H1 (cell line): ENCODE results near the gene TEKT3. TPM values are rescaled to one million over a fixed set of nuclear protein-coding genes. Genes with fewer than 3 reads are reported as not detected.

Experiments used
- CTCF ChIA-PET: fragments of 300-600 bp; sonication (Branson Sonifier 250); formaldehyde crosslinking; loops from one replicate; lab custom pipeline; 2021; ENCODE audit not compliant: partially characterized antibody; lab: Charles Lee
- POLR2A ChIA-PET: fragments of 300-600 bp; sonication (Branson Sonifier 250); formaldehyde crosslinking; loops from one replicate; lab custom pipeline; 2021; ENCODE audit warnings: inconsistent platforms; ENCODE audit not compliant: partially characterized antibody; lab: Charles Lee
- DNase-seq, 2 experiments: peaks; one replicate each; pipeline versions ENCODE4 v3.0.0 to v3.0.0-alpha.2; 2010 to 2022; ENCODE audit warnings: low spot score in 2 of 2, low read depth in 1 of 2, mixed read lengths in 1 of 2
- FAIRE-seq: peaks from 2 replicates; lab custom pipeline; 2011; peaks lifted over from hg19 to GRCh38; lab: Jason Lieb, UNC
- H2AFZ ChIP-seq: 2 replicates; pipeline ENCODE4 v1.8.1; 2012; ENCODE audit warnings: low read length, inconsistent platforms
- H2AK5ac ChIP-seq: 2 replicates; pipeline ENCODE4 v1.6.1; 2013; ENCODE audit warnings: low read depth, low read length
- H2BK120ac ChIP-seq: replicated peaks from 2 replicates; pipeline ENCODE3; 2013; ENCODE audit warnings: low read depth, low read length, inconsistent platforms
- H2BK12ac ChIP-seq: 2 replicates; pipeline ENCODE4 v1.6.1; 2013; ENCODE audit warnings: low read depth, low read length
- H2BK15ac ChIP-seq: 2 replicates; pipeline ENCODE4 v1.6.1; 2013; ENCODE audit warnings: low read length
- H2BK20ac ChIP-seq: 2 replicates; pipeline ENCODE4 v1.6.1; 2013; ENCODE audit warnings: low read length
- H2BK5ac ChIP-seq: 2 replicates; pipeline ENCODE4 v1.6.1; 2013; ENCODE audit warnings: low read depth, low read length
- H3K14ac ChIP-seq: 2 replicates; pipeline ENCODE4 v1.6.1; 2013; ENCODE audit warnings: inconsistent platforms; ENCODE audit not compliant: insufficient read length
- H3K18ac ChIP-seq: 2 replicates; pipeline ENCODE4 v1.6.1; 2013; ENCODE audit warnings: low read length; ENCODE audit errors: extremely low read depth
- H3K23ac ChIP-seq: 2 replicates; pipeline ENCODE4 v1.6.1; 2013; ENCODE audit warnings: inconsistent platforms; ENCODE audit not compliant: insufficient read length
- H3K23me2 ChIP-seq: 2 replicates; pipeline ENCODE4 v1.6.1; 2013; ENCODE audit warnings: low read depth, low read length
- H3K27ac ChIP-seq: 2 replicates; pipeline ENCODE4 v1.6.1; 2011; ENCODE audit warnings: low read depth, low read length, inconsistent platforms
- H3K27me3 ChIP-seq, 4 experiments: replicated peaks in 1 of 4; 1 replicate in 1 of 4; 2 replicates in 3 of 4; pipeline versions ENCODE4 v1.6.1 to v1.8.1; 2011 to 2013; ENCODE audit warnings: low read length in 3 of 4, mild to moderate bottlenecking in 3 of 4, inconsistent platforms in 2 of 4, mixed read lengths in 2 of 4, moderate library complexity in 1 of 4; ENCODE audit not compliant: control insufficient read depth in 3 of 4, insufficient read depth in 3 of 4; ENCODE audit errors: extremely low read depth in 1 of 4
- H3K36me3 ChIP-seq, 4 experiments: 2 replicates each; pipeline versions ENCODE4 v1.6.1 to v1.8.1; 2011 to 2013; ENCODE audit warnings: mild to moderate bottlenecking in 4 of 4, low read length in 3 of 4, moderate library complexity in 2 of 4, control low read depth in 1 of 4, inconsistent platforms in 1 of 4; ENCODE audit not compliant: insufficient read depth in 4 of 4, control insufficient read depth in 2 of 4
- H3K4ac ChIP-seq: replicated peaks from 2 replicates; pipeline ENCODE3; 2013; ENCODE audit warnings: low read length, low read depth, mixed read lengths, inconsistent platforms; ENCODE audit not compliant: insufficient read length
- H3K4me1 ChIP-seq, 4 experiments: replicated peaks in 1 of 4; 1 replicate in 1 of 4; 2 replicates in 3 of 4; pipeline versions ENCODE4 v1.6.1 to v1.8.1; 2011 to 2013; ENCODE audit warnings: low read length in 3 of 4, inconsistent platforms in 2 of 4, mixed read lengths in 1 of 4; ENCODE audit not compliant: insufficient read depth in 4 of 4, control insufficient read depth in 3 of 4
- H3K4me2 ChIP-seq, 2 experiments: 2 replicates each; pipeline versions ENCODE4 v1.6.1 to v1.8.1; 2011 to 2013; ENCODE audit warnings: low read depth in 2 of 2, low read length in 2 of 2, control low read depth in 1 of 2, inconsistent platforms in 1 of 2, mild to moderate bottlenecking in 1 of 2; ENCODE audit not compliant: insufficient read depth in 1 of 2
- H3K4me3 ChIP-seq, 4 experiments: fragments of 200-600, 300-600 bp in 1 of 4; sonication (generic), shearing (Covaris generic), sonication (Bioruptor Twin) in 1 of 4; 2 replicates each; pipeline versions ENCODE4 v1.5.1 to v1.8.1; 2011 to 2016; ENCODE audit warnings: low read length in 4 of 4, low read depth in 3 of 4, control low read depth in 2 of 4, inconsistent platforms in 2 of 4, mild to moderate bottlenecking in 2 of 4, mixed read lengths in 1 of 4, moderate library complexity in 1 of 4; ENCODE audit not compliant: insufficient read depth in 2 of 4; ENCODE audit errors: extremely low read depth in 1 of 4
- H3K56ac ChIP-seq: replicated peaks from 2 replicates; pipeline ENCODE3; 2013; ENCODE audit warnings: low read depth, mild to moderate bottlenecking, mixed read lengths, low read length, inconsistent platforms; ENCODE audit not compliant: insufficient read length
- H3K79me1 ChIP-seq: 2 replicates; pipeline ENCODE4 v1.6.1; 2013; ENCODE audit warnings: low read depth, low read length, control low read depth
- H3K79me2 ChIP-seq, 2 experiments: 2 replicates each; pipeline versions ENCODE4 v1.6.1 to v1.8.1; 2012 to 2013; ENCODE audit warnings: low read length in 2 of 2, mild to moderate bottlenecking in 2 of 2, inconsistent platforms in 1 of 2; ENCODE audit not compliant: insufficient read depth in 2 of 2, control insufficient read depth in 1 of 2
- H3K9ac ChIP-seq, 4 experiments: replicated peaks in 1 of 4; 1 replicate in 1 of 4; 2 replicates in 3 of 4; pipeline versions ENCODE4 v1.6.1 to v1.8.1; 2011 to 2013; ENCODE audit warnings: low read depth in 3 of 4, low read length in 3 of 4, control low read depth in 2 of 4, mild to moderate bottlenecking in 2 of 4, moderate library complexity in 2 of 4, inconsistent platforms in 1 of 4; ENCODE audit errors: extremely low read depth in 1 of 4
- H3K9me3 ChIP-seq, 2 experiments: 2 replicates each; pipeline versions ENCODE4 v1.6.1 to v1.8.1; 2012 to 2013; ENCODE audit warnings: mild to moderate bottlenecking in 2 of 2, moderate library complexity in 2 of 2, control low read depth in 1 of 2, inconsistent platforms in 1 of 2, low read depth in 1 of 2, low read length in 1 of 2, mixed read lengths in 1 of 2; ENCODE audit not compliant: insufficient read depth in 2 of 2
- H4K20me1 ChIP-seq, 2 experiments: replicated peaks in 1 of 2; 2 replicates each; pipeline versions ENCODE3 to v1.8.1; 2011 to 2013; ENCODE audit warnings: inconsistent platforms in 2 of 2, low read length in 2 of 2, mild to moderate bottlenecking in 1 of 2; ENCODE audit not compliant: insufficient read depth in 2 of 2, control insufficient read depth in 1 of 2
- H4K5ac ChIP-seq: 2 replicates; pipeline ENCODE4 v1.6.1; 2013; ENCODE audit warnings: low read length, low read depth, mixed read lengths, inconsistent platforms; ENCODE audit not compliant: insufficient read length
- H4K8ac ChIP-seq: 2 replicates; pipeline ENCODE4 v1.8.0; 2013; ENCODE audit warnings: mild to moderate bottlenecking, moderate library complexity, low read length, inconsistent platforms; ENCODE audit not compliant: insufficient read depth; ENCODE audit errors: extremely low read depth
- H4K91ac ChIP-seq: replicated peaks from 2 replicates; pipeline ENCODE3; 2013; ENCODE audit warnings: low read length, mixed read lengths, inconsistent platforms; ENCODE audit not compliant: insufficient read length
- CTBP2 ChIP-seq: IDR thresholded peaks from 2 replicates; pipeline ENCODE4 v1.7.0; 2011; ENCODE audit warnings: borderline replicate concordance, mild to moderate bottlenecking, moderate library complexity, mixed read lengths, low read length; ENCODE audit not compliant: insufficient read depth, insufficient read length
- GTF2F1 ChIP-seq: IDR thresholded peaks from 2 replicates; pipeline ENCODE4 v1.6.1; 2012; ENCODE audit warnings: low read depth, low read length, improper control_type of control experiment, borderline replicate concordance
- KDM4A ChIP-seq: IDR thresholded peaks from one replicate; pipeline ENCODE4 v1.7.1; 2012; ENCODE audit warnings: low read depth, mild to moderate bottlenecking, moderate library complexity, low read length, inconsistent platforms; ENCODE audit not compliant: severe bottlenecking
- SRF ChIP-seq: IDR thresholded peaks from 2 replicates; pipeline ENCODE4 v1.6.1; 2011; ENCODE audit warnings: mild to moderate bottlenecking, low read depth, low read length, moderate library complexity
- SUZ12 ChIP-seq: fragments of 200-600 bp; sonication (generic); IDR thresholded peaks from 2 replicates; pipeline ENCODE4 v1.6.1; 2012; ENCODE audit warnings: mild to moderate bottlenecking, inconsistent platforms, low read length, moderate library complexity, mixed read lengths
- TAF1 ChIP-seq: IDR thresholded peaks from 2 replicates; pipeline ENCODE4 v1.6.1; 2011; ENCODE audit warnings: mild to moderate bottlenecking, low read depth, low read length
- WGBS, 2 experiments: shearing (Covaris generic) in 1 of 2; methylation state at CpG; one replicate each; pipeline versions ENCODE4 v1.1.6 to v1.1.7; 2013 to 2015; ENCODE audit warnings: low lambda C conversion rate in 2 of 2, mixed read lengths in 2 of 2, inconsistent platforms in 1 of 2, low coverage in 1 of 2, missing lambda C conversion rate in 1 of 2; ENCODE audit not compliant: insufficient replicate concordance in 2 of 2, insufficient coverage in 1 of 2, insufficient read length in 1 of 2; ENCODE audit errors: extremely low coverage in 1 of 2, missing lambda C conversion rate in 1 of 2; 5-methylcytosine and 5-hydroxymethylcytosine counted together
- polyA plus RNA-seq, 7 experiments: library from polyadenylated mRNA; depleted of rRNA in 3 of 7; stranded (reverse) in 5 of 7; unstranded in 2 of 7; fragments of >200 nt in 5 of 7; fragments of 200-250 nt in 2 of 7; gene quantifications; 1 replicate in 5 of 7; 2 replicates in 1 of 7; 4 replicates in 1 of 7; pipeline versions ENCODE4 v1.2.1 to v1.2.3, GENCODE V29; 2011 to 2013; ENCODE audit warnings: missing spikeins in 2 of 7, mixed read lengths in 2 of 7
- total RNA-seq: library from RNA; stranded (reverse); fragmentation: NEBNext Ultra II Directional; extraction: Animal tissue kit (Norgen Biotek cat#: 25700); gene quantifications from 2 replicates; pipeline ENCODE4 v1.2.1, GENCODE V29; 2021

TEKT3 gene
- total and polyA plus RNA-seq, 2 of the 8 experiments (the other 6 are each of a cell fraction or from before 2014, with no cell fraction given): 2.2 to 2.9 TPM

DNA sequence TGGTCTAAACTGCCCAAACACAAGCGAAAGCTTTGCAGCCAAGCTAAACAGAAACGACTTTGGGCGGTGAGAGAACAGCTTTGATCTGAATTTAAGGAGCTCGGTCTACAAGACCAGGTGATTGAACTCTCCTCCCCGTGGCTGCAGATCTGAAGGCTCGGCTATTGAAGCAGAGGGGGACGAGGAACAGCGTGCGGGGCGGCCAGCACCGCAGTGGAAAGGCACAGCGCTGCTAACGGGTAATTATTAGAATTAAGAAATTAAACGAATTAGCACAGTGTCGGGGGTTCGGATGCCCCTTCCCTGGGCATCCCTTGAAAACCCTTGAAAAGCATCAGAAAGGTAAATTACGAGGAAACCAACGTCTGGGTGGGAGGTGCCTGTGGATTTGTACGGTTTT lies 431 bp downstream of the TEKT3 start:
- no peak overlapping the region for H2BK15ac ChIP-seq
- H3K14ac ChIP-seq: no peak overlapping the region
- H2AK5ac ChIP-seq: no peak overlapping the region
- no peak overlapping the region; the same call in 1 of the 2 replicates for H3K18ac ChIP-seq
- peaks cover 9% of the 10 kb centered on the region; the same call in 1 of the 2 replicates for H3K23me2 ChIP-seq
- H2BK20ac ChIP-seq: no peak overlapping the region
- POLR2A ChIA-PET: no interaction called here
- no peak overlapping the region for H2BK12ac ChIP-seq
- no peak overlapping the region for H4K5ac ChIP-seq
- no peak for DNase-seq
- no peak overlapping the region for H3K27ac ChIP-seq
- H3K23ac ChIP-seq: no peak overlapping the region
- no peaks in the 10 kb centered on the region for H3K79me2 ChIP-seq
- peak overlapping the region; percentile 84 to 93 for H3K4me2 ChIP-seq
- H3K36me3 ChIP-seq: no peaks in the 10 kb centered on the region
- TF ChIP-seq KDM4A (peak; percentile 77), SUZ12 (no peak), TAF1 (no peak), SRF (no peak), GTF2F1 (no peak), CTBP2 (no peak)
- TF ChIP-seq, all 59 proteins: peak for 1
- H2BK5ac ChIP-seq: no peak overlapping the region
- H4K91ac ChIP-seq: no peak overlapping the region
- H4K20me1 ChIP-seq: no peaks in the 10 kb centered on the region
- H3K4me1 ChIP-seq: peaks cover 0 to 3% (median 1%) of the 10 kb centered on the region in 4 experiments; a peak in 4 of 7 replicates
- peaks cover 0 to 5% (median 2%) of the 10 kb centered on the region in 4 experiments; a peak in 1 of 7 replicates for H3K27me3 ChIP-seq
- WGBS, 2 experiments: 6% methylated on average over 19 of the region's 19 CpGs; no CpG with 5 or more reads in 1 of the 2 experiments
- no peak overlapping the region for H4K8ac ChIP-seq
- peak overlapping the region; percentile 1; the same call in 1 of the 2 replicates for H2AFZ ChIP-seq
- no peaks in the 10 kb centered on the region; a peak in 1 of 4 replicates for H3K9me3 ChIP-seq
- H3K4me3 ChIP-seq: peak overlapping the region; percentile 70 to 87 (median 76)
- no peak overlapping the region for H3K4ac ChIP-seq
- H3K56ac ChIP-seq: no peak overlapping the region
- no peak for FAIRE-seq
- peak overlapping the region in 1 of 4 experiments; percentile 47; a peak in 1 of 7 replicates for H3K9ac ChIP-seq
- CTCF ChIA-PET: interaction anchor here (1.3 to 1.6 kb wide), 2 partner anchors 10 to 82 kb away, joined by 3 to 6 read pairs; no protein-coding TSS in a partner anchor
- no peaks in the 10 kb centered on the region for H3K79me1 ChIP-seq
- no peak overlapping the region for H2BK120ac ChIP-seq
